ENCODE data around the gene TMEM119. TPM values are rescaled to one million over a fixed set of nuclear protein-coding genes. Genes with fewer than 3 reads are reported as not detected.

The TMEM119 gene
- total and polyA plus RNA-seq, 9 of the 15 experiments (the other 6 are each of a cell fraction or from before 2014, with no cell fraction given), result 0.18 TPM; not detected in 8

- ATAC-seq, result no peak
- TF ChIP-seq NFATC3 (IDR thresholded peaks at IDR 0.05) (no peak), TAF1 (IDR thresholded peaks at IDR 0.05; ENCODE audit: control insufficient read depth, extremely low read depth, insufficient read depth, low read length, severe bottlenecking) (no peak), IRF1 (CRISPR knock-in tag; IDR thresholded peaks at IDR 0.05; ENCODE audit: borderline replicate concordance) (no peak), ZNF232 (CRISPR knock-in tag; IDR thresholded peaks at IDR 0.05) (no peak), PHB (CRISPR knock-in tag; IDR thresholded peaks at IDR 0.05) (no peak), ZNF146 (CRISPR knock-in tag; IDR thresholded peaks at IDR 0.05; ENCODE audit: unreplicated experiment) (no peak), MBD2 (IDR thresholded peaks at IDR 0.05; ENCODE audit: borderline replicate concordance, low read depth) (no peak), SRSF7 (optimal IDR thresholded peaks at IDR 0.05; ENCODE audit: low read depth, low read length) (no peak), HMG20A (CRISPR knock-in tag; conservative IDR thresholded peaks at IDR 0.05) (no peak), EGR1 (conservative IDR thresholded peaks at IDR 0.05) (no peak), KDM2B (CRISPR knock-in tag; IDR thresholded peaks at IDR 0.05) (no peak), ZNF197 (CRISPR knock-in tag; IDR thresholded peaks at IDR 0.05; ENCODE audit: low read depth) (no peak), XRCC3 (IDR thresholded peaks at IDR 0.05) (no peak), ZNF41 (CRISPR knock-in tag; conservative IDR thresholded peaks at IDR 0.05) (no peak), ZNF280A (IDR thresholded peaks at IDR 0.05; ENCODE audit: low read depth, partially characterized antibody) (no peak), DIDO1 (tag; IDR thresholded peaks at IDR 0.05; ENCODE audit: low read depth) (no peak), SRSF1 (IDR thresholded peaks at IDR 0.05; ENCODE audit: low read depth, low read length) (no peak)
- H3K9me1 ChIP-seq (ENCODE audit: control insufficient read depth, insufficient read depth, low read length), result no peaks in the 10 kb centered on the region
- 0 out of 4 replicates have a peak overlapping the region, but pooled peaks of 1 of the 2 experiments have one; percentile 36 for H3K9ac ChIP-seq (ENCODE audit: insufficient read depth in 1 of 2, low read depth in 2 of 2, low read length in 2 of 2)
- no peak for DNase-seq (ENCODE audit: extremely low read depth in 1 of 4, low spot score in 3 of 4)
- WGBS (ENCODE audit: insufficient coverage, low coverage, missing lambda C conversion rate), result 30% methylated on average over 10 of the region's 15 CpGs
- no peak overlapping the region for H3K4me2 ChIP-seq (ENCODE audit: insufficient read depth, low read length)
- H3K4me1 ChIP-seq (replicated peaks in 1 of 2; ENCODE audit: control insufficient read depth in 2 of 2, insufficient read depth in 2 of 2, low read length in 2 of 2), result peaks cover 9 to 16% of the 10 kb centered on the region in 2 experiments
- in situ Hi-C loops (cut with MboI) (no loop called here), intact Hi-C loops (cut with micrococcal nuclease) (no loop called here)
- no peaks in the 10 kb centered on the region for H3K9me3 ChIP-seq (replicated peaks; ENCODE audit: control insufficient read depth, insufficient read depth, low read depth, low read length)
- no peak overlapping the region for H3K4me3 ChIP-seq
- no peaks in the 10 kb centered on the region for H3K79me2 ChIP-seq (ENCODE audit: control insufficient read depth, insufficient read depth, low read length)
- no peak overlapping the region for H2AFZ ChIP-seq (ENCODE audit: low read depth, low read length)
- H3K27me3 ChIP-seq (ENCODE audit: control insufficient read depth in 2 of 2, insufficient read depth in 2 of 2, low read length in 2 of 2), result no peaks in the 10 kb centered on the region
- BruUV-seq (replicated peaks), result no TSS peak
- ChIA-PET POLR2A (interaction anchor here (0.7 kb wide), 1 partner anchor 118 kb away, joined by 3 read pairs; no protein-coding TSS in a partner anchor), CTCF (ENCODE audit: low intra/inter-chr PET ratio) (no interaction called here)
- no peak overlapping the region for H3K27ac ChIP-seq (ENCODE audit: extremely low read depth, low read depth, low read length)
- no peak for FAIRE-seq
- H3K36me3 ChIP-seq (ENCODE audit: control insufficient read depth, insufficient read depth, low read length), result no peaks in the 10 kb centered on the region
- no peaks in the 10 kb centered on the region for H4K20me1 ChIP-seq (replicated peaks; ENCODE audit: control insufficient read depth, insufficient read depth, low read length)
Measured at GRCh38 chr12:108610856-108611605, 13.1 kb upstream of the TMEM119 start.
